HepG2 (cell line): Measurements from ENCODE around the gene ZMYND8. TPM values are rescaled to one million over a fixed set of nuclear protein-coding genes. Genes with fewer than 3 reads are reported as not detected.

ENCODE experiments used
- CREBL2 ChIP-seq: sonication (generic); formaldehyde crosslinking; IDR thresholded peaks from 2 replicates; pipeline ENCODE4 v1.8.1; 2023; ENCODE audit warnings: missing genetic modification reagents, mild to moderate bottlenecking, borderline replicate concordance
- FOXP4 ChIP-seq: sonication (generic); formaldehyde crosslinking; IDR thresholded peaks from 2 replicates; pipeline ENCODE4 v1.4.0; 2020; ENCODE audit warnings: missing genetic modification reagents
- KDM1A ChIP-seq: IDR thresholded peaks from 2 replicates; pipeline ENCODE4 v1.6.1; 2016; ENCODE audit warnings: missing compliant biosample characterization
- NRL ChIP-seq: sonication (generic); formaldehyde crosslinking; IDR thresholded peaks from 2 replicates; pipeline ENCODE4 v1.5.0; 2020; ENCODE audit warnings: missing genetic modification reagents, mild to moderate bottlenecking, moderate library complexity, borderline replicate concordance
- PCBP2 ChIP-seq: fragments of 200-400 bp; formaldehyde crosslinking; optimal IDR thresholded peaks from 2 replicates; pipeline ENCODE3; 2018; ENCODE audit warnings: low read length, low read depth; ENCODE audit not compliant: poor library complexity, severe bottlenecking
- SATB2 ChIP-seq: sonication (generic); formaldehyde crosslinking; IDR thresholded peaks from 2 replicates; pipeline ENCODE4 v1.5.0; 2020; ENCODE audit warnings: missing genetic modification reagents
- SIX1 ChIP-seq: sonication (generic); formaldehyde crosslinking; IDR thresholded peaks from 2 replicates; pipeline ENCODE4 v1.4.0; 2020; ENCODE audit warnings: missing genetic modification reagents, borderline replicate concordance
- SRY ChIP-seq: sonication (generic); formaldehyde crosslinking; IDR thresholded peaks from 2 replicates; pipeline ENCODE4 v1.8.0; 2022; ENCODE audit warnings: mild to moderate bottlenecking, missing genetic modification reagents
- STAT6 ChIP-seq: sonication (generic); formaldehyde crosslinking; IDR thresholded peaks from 2 replicates; pipeline ENCODE4 v1.4.0; 2020; ENCODE audit warnings: missing genetic modification reagents, mild to moderate bottlenecking, borderline replicate concordance
- SUZ12 ChIP-seq: fragments of 150-350 bp; IDR thresholded peaks from 2 replicates; pipeline ENCODE4 v1.6.1; 2014; ENCODE audit warnings: low read depth, low read length
- YY1 ChIP-seq: IDR thresholded peaks from 2 replicates; pipeline ENCODE4 v1.6.1; 2011; ENCODE audit warnings: low read length, low read depth, moderate library complexity, mild to moderate bottlenecking; ENCODE audit not compliant: insufficient read depth, insufficient replicate concordance
- ZBTB44 ChIP-seq: sonication (generic); formaldehyde crosslinking; IDR thresholded peaks from 2 replicates; pipeline ENCODE4 v1.4.0; 2020; ENCODE audit warnings: missing genetic modification reagents
- ZBTB7B ChIP-seq: sonication (generic); formaldehyde crosslinking; IDR thresholded peaks from 2 replicates; pipeline ENCODE4 v1.4.0; 2020; ENCODE audit warnings: missing genetic modification reagents
- ZMYM4 ChIP-seq: sonication (generic); formaldehyde crosslinking; IDR thresholded peaks from 2 replicates; pipeline ENCODE4 v1.8.1; 2023; ENCODE audit warnings: mild to moderate bottlenecking, missing genetic modification reagents
- ZNF329 ChIP-seq: sonication (generic); formaldehyde crosslinking; IDR thresholded peaks from 2 replicates; pipeline ENCODE4 v1.9.0; 2021; ENCODE audit warnings: low read depth, mild to moderate bottlenecking, missing genetic modification reagents
- ZZZ3 ChIP-seq: sonication (generic); formaldehyde crosslinking; IDR thresholded peaks from 2 replicates; pipeline ENCODE4 v1.4.0; 2020; ENCODE audit warnings: missing genetic modification reagents, mild to moderate bottlenecking, borderline replicate concordance
- polyA plus RNA-seq, 8 experiments: library from polyadenylated mRNA; depleted of rRNA in 3 of 8; stranded (reverse) in 7 of 8; unstranded in 1 of 8; fragments of >200 nt; fragmentation: Illumina TruSeq in 4 of 8; extraction: Trizol in 4 of 8; gene quantifications; 2 replicates each; pipeline versions ENCODE4 v1.2.1 to v1.2.3, GENCODE V29; 2011 to 2016; ENCODE audit warnings: low read depth in 4 of 8, missing spikeins in 1 of 8, mixed read lengths in 1 of 8; ENCODE audit not compliant: insufficient read depth in 1 of 8
- total RNA-seq, 5 experiments: library from RNA; depleted of rRNA; stranded (reverse); fragments of >200 nt; fragmentation: Illumina TruSeq; extraction: Trizol; gene quantifications; 2 replicates each; pipeline ENCODE4 v1.2.3, GENCODE V29; 2016; ENCODE audit warnings: low read depth in 1 of 5
- TF ChIP-seq, protein P1 (sequence below): sonication (generic); formaldehyde crosslinking; IDR thresholded peaks from 2 replicates; pipeline ENCODE4 v1.5.0; 2020; ENCODE audit warnings: mild to moderate bottlenecking, missing genetic modification reagents

ZMYND8 gene
- total and polyA plus RNA-seq, 2 of the 13 experiments (the other 11 are each of a cell fraction or from before 2014, with no cell fraction given): 53.9 to 84.7 TPM

- TF ChIP-seq CREBL2 (CRISPR knock-in tag): no peak
- TF ChIP-seq YY1: no peak
- TF ChIP-seq ZNF329 (CRISPR knock-in tag): no peak
- no peak for TF ChIP-seq SRY (CRISPR knock-in tag)
- TF ChIP-seq NRL (CRISPR knock-in tag): no peak
- TF ChIP-seq FOXP4 (CRISPR knock-in tag): peak; percentile 92
- TF ChIP-seq ZMYM4 (CRISPR knock-in tag): peak; percentile 92
- no peak for TF ChIP-seq SATB2
- no peak for TF ChIP-seq ZBTB44
- TF ChIP-seq ZBTB7B (CRISPR knock-in tag): peak; percentile 73; the same call in 1 of the 2 replicates
- TF ChIP-seq, protein P1, sequence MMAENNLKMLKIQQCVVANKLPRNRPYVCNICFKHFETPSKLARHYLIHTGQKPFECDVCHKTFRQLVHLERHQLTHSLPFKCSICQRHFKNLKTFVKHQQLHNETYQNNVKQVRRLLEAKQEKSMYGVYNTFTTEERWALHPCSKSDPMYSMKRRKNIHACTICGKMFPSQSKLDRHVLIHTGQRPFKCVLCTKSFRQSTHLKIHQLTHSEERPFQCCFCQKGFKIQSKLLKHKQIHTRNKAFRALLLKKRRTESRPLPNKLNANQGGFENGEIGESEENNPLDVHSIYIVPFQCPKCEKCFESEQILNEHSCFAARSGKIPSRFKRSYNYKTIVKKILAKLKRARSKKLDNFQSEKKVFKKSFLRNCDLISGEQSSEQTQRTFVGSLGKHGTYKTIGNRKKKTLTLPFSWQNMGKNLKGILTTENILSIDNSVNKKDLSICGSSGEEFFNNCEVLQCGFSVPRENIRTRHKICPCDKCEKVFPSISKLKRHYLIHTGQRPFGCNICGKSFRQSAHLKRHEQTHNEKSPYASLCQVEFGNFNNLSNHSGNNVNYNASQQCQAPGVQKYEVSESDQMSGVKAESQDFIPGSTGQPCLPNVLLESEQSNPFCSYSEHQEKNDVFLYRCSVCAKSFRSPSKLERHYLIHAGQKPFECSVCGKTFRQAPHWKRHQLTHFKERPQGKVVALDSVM (CRISPR knock-in tag): peak; percentile 99
- peak; percentile 73; the same call in 1 of the 2 replicates for TF ChIP-seq SIX1 (CRISPR knock-in tag)
- TF ChIP-seq STAT6 (CRISPR knock-in tag): no peak; the same call in 1 of the 2 replicates
- TF ChIP-seq PCBP2: no peak
- TF ChIP-seq SUZ12: no peak
- TF ChIP-seq ZZZ3 (CRISPR knock-in tag): no peak
- TF ChIP-seq KDM1A (CRISPR knock-in tag): peak; percentile 83; the same call in 1 of the 2 replicates
Measured at GRCh38 chr20:47233333-47234188, 122.9 kb downstream of the ZMYND8 start (continued).
